Common myeloid progenitor, CD34-positive (primary cell): ENCODE measurements around the gene LMO2.
"Not testable (repeated sequence)": the region's sequence is repeated elsewhere in the genome, so short reads cannot be mapped to it uniquely, and the experiment has no call there.

Experiments used
- CTCF ChIA-PET: fragments of 350-600 bp; sonication (Branson Sonifier 250); formaldehyde crosslinking; loops from one replicate; lab custom pipeline; 2021; ENCODE audit warnings: antibody characterized with exemption; lab: Charles Lee
- POLR2A ChIA-PET: fragments of 350-600 bp; sonication (Branson Sonifier 250); formaldehyde crosslinking; loops from one replicate; lab custom pipeline; 2021; ENCODE audit warnings: antibody characterized with exemption; lab: Charles Lee
- DNase-seq, 3 donors: peaks; one replicate each; pipeline versions ENCODE4 v3.0.0 to v3.0.0-alpha.2; 2013
- H3K27ac ChIP-seq, 2 experiments: 1 replicate in 1 of 2; 2 replicates in 1 of 2; pipeline ENCODE4 v1.7.0; 2013; ENCODE audit warnings: inconsistent platforms in 2 of 2, low read length in 2 of 2, mild to moderate bottlenecking in 2 of 2, low read depth in 1 of 2, moderate library complexity in 1 of 2; ENCODE audit not compliant: severe bottlenecking in 2 of 2, insufficient read depth in 1 of 2, poor library complexity in 1 of 2
- H3K27me3 ChIP-seq, 5 experiments: replicated peaks in 2 of 5; 1 replicate in 3 of 5; 2 replicates in 2 of 5; pipeline versions ENCODE4 v1.6.1 to v1.7.0; 2013; ENCODE audit warnings: low read length in 4 of 5, mild to moderate bottlenecking in 2 of 5, moderate library complexity in 2 of 5, inconsistent platforms in 1 of 5; ENCODE audit not compliant: insufficient read depth in 5 of 5, control insufficient read depth in 4 of 5
- H3K36me3 ChIP-seq, 4 experiments: 1 replicate in 2 of 4; 2 replicates in 2 of 4; pipeline versions ENCODE4 v1.6.1 to v1.7.0; 2013; ENCODE audit warnings: low read length in 3 of 4, control low read depth in 1 of 4, mild to moderate bottlenecking in 1 of 4; ENCODE audit not compliant: control insufficient read depth in 4 of 4, insufficient read depth in 4 of 4
- H3K4me1 ChIP-seq, 4 experiments: 1 replicate in 3 of 4; 2 replicates in 1 of 4; pipeline versions ENCODE4 v1.6.1 to v1.7.1; 2013; ENCODE audit warnings: low read length in 3 of 4, mild to moderate bottlenecking in 3 of 4, control low read depth in 1 of 4, inconsistent platforms in 1 of 4, moderate library complexity in 1 of 4; ENCODE audit not compliant: control insufficient read depth in 4 of 4, insufficient read depth in 4 of 4; ENCODE audit errors: control extremely low read depth in 1 of 4
- H3K4me3 ChIP-seq, 7 experiments: 1 replicate in 4 of 7; 2 replicates in 3 of 7; pipeline versions ENCODE4 v1.5.1 to v1.7.0; 2013; ENCODE audit warnings: mild to moderate bottlenecking in 7 of 7, low read length in 6 of 7, moderate library complexity in 6 of 7, inconsistent platforms in 2 of 7, low read depth in 2 of 7, control low read depth in 1 of 7; ENCODE audit not compliant: insufficient read depth in 4 of 7, control insufficient read depth in 1 of 7; ENCODE audit errors: extremely low read depth in 1 of 7
- H3K9me3 ChIP-seq, 5 experiments: 1 replicate in 4 of 5; 2 replicates in 1 of 5; pipeline versions ENCODE4 v1.6.1 to v1.7.1; 2013; ENCODE audit warnings: low read length in 4 of 5, mild to moderate bottlenecking in 2 of 5, inconsistent platforms in 1 of 5, low read depth in 1 of 5, moderate library complexity in 1 of 5; ENCODE audit not compliant: control insufficient read depth in 4 of 5, insufficient read depth in 2 of 5; ENCODE audit errors: control extremely low read depth in 1 of 5
- WGBS: methylation state at CpG from one replicate; pipeline ENCODE4 v1.1.5; 2013; ENCODE audit not compliant: insufficient coverage; 5-methylcytosine and 5-hydroxymethylcytosine counted together

LMO2 gene

DNA sequence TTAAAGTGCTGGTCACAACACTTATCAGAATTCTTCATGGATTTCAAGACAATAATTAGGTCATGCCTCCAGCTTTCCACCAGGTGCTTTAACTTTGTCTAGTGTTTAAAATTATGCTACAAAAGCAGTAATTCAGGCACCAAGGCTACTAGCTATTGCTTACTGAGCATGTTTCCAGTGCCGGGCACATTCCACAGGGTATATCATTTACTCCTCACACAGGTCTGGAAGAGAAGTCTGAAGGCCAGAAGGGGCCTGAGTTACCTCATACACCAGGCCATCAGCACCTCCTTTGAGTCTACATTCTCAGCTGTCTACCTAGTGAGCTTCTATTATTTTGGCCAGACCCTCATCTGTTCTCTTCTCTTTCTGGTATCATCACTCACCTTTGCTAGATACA lies 41.7 kb upstream of the LMO2 start:
- peaks cover 0 to 20% (median 0%) of the 10 kb centered on the region in 5 experiments for H3K9me3 ChIP-seq
- H3K27ac ChIP-seq = peak overlapping the region in 1 of 2 experiments; percentile 95
- no peaks in the 10 kb centered on the region for H3K36me3 ChIP-seq
- CTCF ChIA-PET = interaction anchor here (0.8 to 5.5 kb wide), 9 partner anchors 9 to 49 kb away, joined by 3 to 34 read pairs (median 4); partner anchors contain the start of gene LMO2
- H3K4me1 ChIP-seq = peaks cover 24 to 91% (median 75%) of the 10 kb centered on the region in 4 experiments
- H3K27me3 ChIP-seq = no peaks in the 10 kb centered on the region
- DNase-seq = no peak
- no peak overlapping the region for H3K4me3 ChIP-seq
- POLR2A ChIA-PET = no interaction called here
- WGBS = 100% methylated on average over 1 of the region's 1 CpG

- POLR2A ChIA-PET = no interaction called here
- Histone ChIP-seq H3K36me3 (no peaks in the 10 kb centered on the region), H3K4me1 (peaks cover 28 to 93% (median 75%) of the 10 kb centered on the region in 4 experiments), H3K4me3 (peak overlapping the region in 4 of 7 experiments; percentile 13 to 51 (median 27)), H3K9me3 (peaks cover 0 to 20% (median 0%) of the 10 kb centered on the region in 5 experiments), H3K27ac (peak overlapping the region; percentile 71 to 95), H3K27me3 (no peaks in the 10 kb centered on the region)
- CTCF ChIA-PET = interaction anchor here (1.9 to 5.5 kb wide), 2 partner anchors 10 to 38 kb away, joined by 4 to 34 read pairs; no protein-coding TSS in a partner anchor
- 0% methylated on average over 2 of the region's 5 CpGs for WGBS
- DNase-seq = peak in 1 of 3 donors; percentile 29
Observed at GRCh38 chr11:33932721-33933120, 40.8 kb upstream of the LMO2 start.

- H3K27me3 ChIP-seq, POLR2A ChIA-PET, H3K36me3 ChIP-seq: not testable (repeated sequence)
- WGBS = 93% methylated on average over 5 of the region's 12 CpGs
- CTCF ChIA-PET = interaction anchor here (0.9 to 5.7 kb wide), 10 partner anchors 12 to 69 kb away, joined by 3 to 89 read pairs (median 6); partner anchors contain the start of gene LMO2
- peaks cover 0 to 20% (median 0%) of the 10 kb centered on the region in 5 experiments for H3K9me3 ChIP-seq
- peak in 2 of 3 donors; percentile 84 to 86 for DNase-seq
- H3K4me1 ChIP-seq = peaks cover 23 to 91% (median 72%) of the 10 kb centered on the region in 4 experiments
- peak overlapping the region in 2 of 7 experiments; percentile 39 to 51 for H3K4me3 ChIP-seq
- H3K27ac ChIP-seq = peak overlapping the region; percentile 91 to 95
Observed at GRCh38 chr11:33931739-33932366, 40.0 kb upstream of the LMO2 start.

DNA sequence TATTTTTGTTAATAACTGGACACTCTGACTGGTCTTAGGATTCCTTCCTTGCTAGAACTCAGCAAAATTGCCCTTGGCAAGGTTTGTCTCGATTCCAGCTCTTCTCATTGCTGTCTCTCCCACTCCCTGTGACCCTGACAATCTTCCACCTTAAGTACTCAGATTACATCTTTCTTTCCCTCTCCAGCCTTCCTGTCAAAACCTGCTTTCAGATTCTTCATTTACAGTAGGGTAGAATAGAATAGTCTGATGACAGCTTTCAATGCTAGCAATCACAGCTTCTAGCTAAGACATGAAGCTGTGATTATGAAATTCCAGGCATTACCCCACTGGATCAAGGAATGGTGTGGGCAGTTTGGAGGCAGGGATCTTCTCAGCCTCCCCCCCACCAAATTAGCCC lies 39.2 kb upstream of the LMO2 start:
- 10% methylated on average over 1 of the region's 1 CpG for WGBS
- DNase-seq = no peak
- H3K27me3 ChIP-seq = no peaks in the 10 kb centered on the region
- POLR2A ChIA-PET = interaction anchor here (1.2 to 1.4 kb wide), 2 partner anchors 13 to 19 kb away, joined by 5 to 6 read pairs; no protein-coding TSS in a partner anchor
- H3K4me3 ChIP-seq = peak overlapping the region in 4 of 7 experiments; percentile 21 to 57 (median 30)
- no peaks in the 10 kb centered on the region for H3K36me3 ChIP-seq
- peak overlapping the region; percentile 91 to 95 for H3K27ac ChIP-seq
- CTCF ChIA-PET = interaction anchor here (0.9 to 5.7 kb wide), 25 partner anchors 13 to 207 kb away, joined by 3 to 89 read pairs (median 5); partner anchors contain the start of gene LMO2
- peaks cover 21 to 91% (median 70%) of the 10 kb centered on the region in 4 experiments for H3K4me1 ChIP-seq
- H3K9me3 ChIP-seq = peaks cover 0 to 20% (median 0%) of the 10 kb centered on the region in 5 experiments

GRCh38 chr11:33930317-33931021 lies 38.6 kb upstream of the LMO2 start:
- 6% methylated on average over 6 of the region's 7 CpGs for WGBS
- DNase-seq = peak; percentile 86 to 97 (median 94)
- Histone ChIP-seq H3K36me3 (no peaks in the 10 kb centered on the region), H3K4me1 (peaks cover 21 to 86% (median 65%) of the 10 kb centered on the region in 4 experiments), H3K9me3 (peaks cover 0 to 20% (median 0%) of the 10 kb centered on the region in 5 experiments), H3K27me3 (no peaks in the 10 kb centered on the region), H3K4me3 (peak overlapping the region in 4 of 7 experiments; percentile 21 to 57 (median 42)), H3K27ac (peak overlapping the region; percentile 91 to 95)
- ChIA-PET POLR2A (interaction anchor here (0.7 to 1.4 kb wide), 7 partner anchors 12 to 60 kb away, joined by 3 to 6 read pairs (median 4); partner anchors contain the start of gene LMO2), CTCF (interaction anchor here (0.8 to 5.7 kb wide), 29 partner anchors 13 to 206 kb away, joined by 3 to 89 read pairs (median 4); partner anchors contain the start of gene LMO2)

DNA sequence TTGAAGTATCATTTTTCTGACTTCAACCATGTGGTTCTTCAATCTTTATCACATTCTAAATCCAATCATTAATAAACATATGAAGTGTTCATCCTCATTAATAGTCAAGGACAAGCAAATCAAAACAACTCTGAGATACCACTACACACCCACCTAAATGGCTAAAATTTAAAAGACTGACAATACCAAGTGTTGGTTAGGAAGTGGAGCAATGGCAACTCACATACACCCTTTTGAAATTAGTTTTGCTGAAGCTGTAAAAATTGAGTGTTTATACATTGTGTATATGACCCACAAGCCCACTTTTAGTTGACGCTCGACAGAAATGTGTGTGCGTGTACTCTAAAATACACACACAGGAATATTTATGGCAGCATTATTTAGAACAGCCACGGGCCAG lies 36.7 kb upstream of the LMO2 start:
- H3K4me1 ChIP-seq = peaks cover 21 to 71% (median 50%) of the 10 kb centered on the region in 4 experiments
- WGBS = 94% methylated on average over 4 of the region's 4 CpGs
- no peak for DNase-seq
- H3K9me3 ChIP-seq = peaks cover 0 to 20% (median 0%) of the 10 kb centered on the region in 5 experiments
- H3K36me3 ChIP-seq = no peaks in the 10 kb centered on the region
- peak overlapping the region; percentile 42 to 95 for H3K27ac ChIP-seq
- ChIA-PET CTCF (interaction anchor here (1.3 to 5.7 kb wide), 8 partner anchors 13 to 62 kb away, joined by 3 to 89 read pairs (median 12); partner anchors contain the start of gene LMO2), POLR2A (no interaction called here)
- H3K4me3 ChIP-seq = no peak overlapping the region
- no peaks in the 10 kb centered on the region for H3K27me3 ChIP-seq
